Measurements from ENCODE around the gene KPRP. TPM values are rescaled to one million over a fixed set of nuclear protein-coding genes. Genes with fewer than 3 reads are reported as not detected.

KPRP gene
- total RNA-seq, 1 experiment from 2014 or later, result not detected

GRCh38 chr1:152718238-152718637 is 39.6 kb upstream of the KPRP start:
- Mint-ChIP-seq H3K27me3 (ENCODE audit: low read depth) (peaks cover 4% of the 10 kb centered on the region; the same call in 1 of the 2 replicates), H3K9me3 (peaks cover 96 to 98% of the 10 kb centered on the region in 2 experiments), H3K36me3 (ENCODE audit: insufficient read depth in 1 of 3, low read depth in 3 of 3) (peaks cover 4 to 29% (median 20%) of the 10 kb centered on the region in 3 experiments; a peak in 5 of 7 replicates), H3K27ac (no peak overlapping the region), H3K4me3 (no peak overlapping the region), H3K4me1 (no peaks in the 10 kb centered on the region)
- Histone ChIP-seq H4K8ac (replicated peaks; ENCODE audit: insufficient read length, low read depth, low read length) (no peak overlapping the region), H2BK20ac (ENCODE audit: low read depth, low read length, poor library complexity, severe bottlenecking) (no peak overlapping the region), H2BK120ac (ENCODE audit: low read depth, low read length, poor library complexity, severe bottlenecking) (no peak overlapping the region), H3K27me3 (ENCODE audit: insufficient read depth, low read length) (no peaks in the 10 kb centered on the region), H2BK15ac (ENCODE audit: low read depth, low read length) (no peak overlapping the region), H3K79me2 (ENCODE audit: insufficient read depth, low read length) (no peaks in the 10 kb centered on the region), H4K91ac (ENCODE audit: insufficient read length, low read depth, low read length) (no peak overlapping the region), H3K4ac (ENCODE audit: low read depth, low read length) (no peak overlapping the region), H3K4me2 (ENCODE audit: insufficient read depth, insufficient read length, low read length) (no peak overlapping the region), H3K27ac (ENCODE audit: insufficient read length, low read depth, low read length) (no peak overlapping the region), H4K20me1 (ENCODE audit: control insufficient read depth, insufficient read depth, insufficient read length) (no peaks in the 10 kb centered on the region), H3K4me1 (ENCODE audit: insufficient read depth, low read length) (no peaks in the 10 kb centered on the region), H3K9me3 (ENCODE audit: control insufficient read depth, low read depth, low read length) (peaks cover 93% of the 10 kb centered on the region), H2AFZ (ENCODE audit: low read length) (no peak overlapping the region), H3T11ph (ENCODE audit: low read length) (no peak overlapping the region), H2BK12ac (ENCODE audit: insufficient read length, low read depth, low read length) (no peak overlapping the region), H3K9ac (ENCODE audit: extremely low read depth, insufficient read length, low read length) (no peak overlapping the region), H3K79me1 (ENCODE audit: insufficient read depth, low read depth, low read length, poor library complexity, severe bottlenecking) (no peaks in the 10 kb centered on the region), H3K23ac (ENCODE audit: insufficient read length, low read depth, low read length) (no peak overlapping the region), H3K56ac (ENCODE audit: insufficient read length, low read depth, low read length) (no peak overlapping the region), H2AK5ac (ENCODE audit: insufficient read length, low read length) (no peak overlapping the region), H3K18ac (ENCODE audit: insufficient read length, low read depth, low read length) (no peak overlapping the region), H2BK5ac (ENCODE audit: insufficient read length, low read length) (no peak overlapping the region), H3K23me2 (ENCODE audit: insufficient read length, low read depth, low read length, poor library complexity, severe bottlenecking) (no peaks in the 10 kb centered on the region), H4K5ac (ENCODE audit: insufficient read length, low read depth, low read length) (no peak overlapping the region), H3K14ac (ENCODE audit: insufficient read depth, low read length) (no peak overlapping the region)
- TF ChIP-seq, protein P1, sequence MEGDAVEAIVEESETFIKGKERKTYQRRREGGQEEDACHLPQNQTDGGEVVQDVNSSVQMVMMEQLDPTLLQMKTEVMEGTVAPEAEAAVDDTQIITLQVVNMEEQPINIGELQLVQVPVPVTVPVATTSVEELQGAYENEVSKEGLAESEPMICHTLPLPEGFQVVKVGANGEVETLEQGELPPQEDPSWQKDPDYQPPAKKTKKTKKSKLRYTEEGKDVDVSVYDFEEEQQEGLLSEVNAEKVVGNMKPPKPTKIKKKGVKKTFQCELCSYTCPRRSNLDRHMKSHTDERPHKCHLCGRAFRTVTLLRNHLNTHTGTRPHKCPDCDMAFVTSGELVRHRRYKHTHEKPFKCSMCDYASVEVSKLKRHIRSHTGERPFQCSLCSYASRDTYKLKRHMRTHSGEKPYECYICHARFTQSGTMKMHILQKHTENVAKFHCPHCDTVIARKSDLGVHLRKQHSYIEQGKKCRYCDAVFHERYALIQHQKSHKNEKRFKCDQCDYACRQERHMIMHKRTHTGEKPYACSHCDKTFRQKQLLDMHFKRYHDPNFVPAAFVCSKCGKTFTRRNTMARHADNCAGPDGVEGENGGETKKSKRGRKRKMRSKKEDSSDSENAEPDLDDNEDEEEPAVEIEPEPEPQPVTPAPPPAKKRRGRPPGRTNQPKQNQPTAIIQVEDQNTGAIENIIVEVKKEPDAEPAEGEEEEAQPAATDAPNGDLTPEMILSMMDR (conservative IDR thresholded peaks at IDR 0.05), result no peak
- no peak for DNase-seq
